DMS153 treated with DMSO at 0.1 percent for 48 hours (cell line): ENCODE measurements around the gene EYA2.
"Not testable (repeated sequence)": the region's sequence is repeated elsewhere in the genome, so short reads cannot be mapped to it uniquely, and the experiment has no call there.

ENCODE experiments used
- DNase-seq: peaks from one replicate; lab custom pipeline; 2025; ENCODE audit not compliant: unreplicated experiment; lab: John Stamatoyannopoulos, UW

EYA2 gene

DNA sequence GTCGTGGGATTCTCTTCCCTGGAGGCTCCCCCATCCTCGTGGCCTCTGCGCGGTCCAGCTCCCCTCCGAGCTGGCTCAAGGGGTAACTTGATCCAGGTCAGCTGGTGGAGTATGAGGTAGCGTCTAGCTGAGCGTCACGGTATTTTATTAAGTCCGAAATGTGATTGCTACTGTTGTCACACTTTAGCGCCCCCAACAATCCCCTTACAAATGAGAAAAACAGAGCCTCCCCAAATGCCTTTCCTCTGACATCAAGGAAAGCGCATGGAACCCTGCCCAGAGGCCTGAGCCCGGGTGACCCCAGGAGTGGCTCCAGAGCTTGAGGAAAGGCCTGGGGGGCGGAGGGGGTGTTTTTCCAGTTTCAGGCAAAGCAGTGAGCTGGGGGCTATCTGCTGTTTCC is 269.5 kb downstream of the EYA2 start:
- DNase-seq = no peak

DNA sequence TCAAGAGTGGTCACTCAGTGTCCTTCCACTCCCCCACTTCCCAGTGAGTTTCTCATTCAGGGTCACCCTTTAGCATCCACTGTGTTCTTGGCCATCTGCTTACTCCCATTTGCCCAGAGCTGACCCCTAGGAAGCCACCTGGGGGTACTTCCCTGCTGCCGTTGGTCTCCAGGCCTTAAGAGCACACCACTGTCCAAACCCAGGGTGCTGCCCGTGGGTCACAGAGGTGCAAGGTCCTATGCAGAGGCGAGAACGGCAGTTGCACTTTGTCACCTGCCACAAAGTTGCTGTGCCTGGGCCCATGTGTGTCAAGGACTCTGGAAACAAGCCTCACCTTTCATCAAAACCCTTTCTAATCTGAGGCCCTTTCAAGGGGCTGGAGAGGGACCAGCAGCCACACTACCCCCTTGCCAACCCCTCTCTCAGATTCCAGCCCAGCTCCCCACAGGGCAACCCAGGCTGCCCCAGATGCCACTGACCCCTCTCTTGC is 270.8 kb downstream of the EYA2 start:
- DNase-seq = no peak

GRCh38 chr20:47167846-47168245 is 273.2 kb downstream of the EYA2 start:
- no peak for DNase-seq

DNA sequence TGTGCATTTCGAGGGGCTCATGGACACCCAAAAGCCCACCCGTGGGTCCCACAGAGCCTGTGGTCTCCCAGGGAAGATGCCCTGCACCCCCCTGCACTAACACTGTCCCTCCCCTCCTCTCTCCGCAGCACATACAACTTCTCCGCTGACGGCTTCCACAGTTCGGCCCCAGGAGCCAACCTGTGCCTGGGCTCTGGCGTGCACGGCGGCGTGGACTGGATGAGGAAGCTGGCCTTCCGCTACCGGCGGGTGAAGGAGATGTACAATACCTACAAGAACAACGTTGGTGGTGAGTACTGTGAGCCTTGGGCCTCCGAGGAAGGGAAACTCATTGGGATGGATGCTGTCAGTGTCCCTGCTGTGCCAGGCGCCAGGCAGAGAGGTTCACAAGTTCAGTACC is 277.9 kb downstream of the EYA2 start:
- no peak for DNase-seq

GRCh38 chr20:47173596-47174216 is 279.1 kb downstream of the EYA2 start:
- DNase-seq = no peak

DNA sequence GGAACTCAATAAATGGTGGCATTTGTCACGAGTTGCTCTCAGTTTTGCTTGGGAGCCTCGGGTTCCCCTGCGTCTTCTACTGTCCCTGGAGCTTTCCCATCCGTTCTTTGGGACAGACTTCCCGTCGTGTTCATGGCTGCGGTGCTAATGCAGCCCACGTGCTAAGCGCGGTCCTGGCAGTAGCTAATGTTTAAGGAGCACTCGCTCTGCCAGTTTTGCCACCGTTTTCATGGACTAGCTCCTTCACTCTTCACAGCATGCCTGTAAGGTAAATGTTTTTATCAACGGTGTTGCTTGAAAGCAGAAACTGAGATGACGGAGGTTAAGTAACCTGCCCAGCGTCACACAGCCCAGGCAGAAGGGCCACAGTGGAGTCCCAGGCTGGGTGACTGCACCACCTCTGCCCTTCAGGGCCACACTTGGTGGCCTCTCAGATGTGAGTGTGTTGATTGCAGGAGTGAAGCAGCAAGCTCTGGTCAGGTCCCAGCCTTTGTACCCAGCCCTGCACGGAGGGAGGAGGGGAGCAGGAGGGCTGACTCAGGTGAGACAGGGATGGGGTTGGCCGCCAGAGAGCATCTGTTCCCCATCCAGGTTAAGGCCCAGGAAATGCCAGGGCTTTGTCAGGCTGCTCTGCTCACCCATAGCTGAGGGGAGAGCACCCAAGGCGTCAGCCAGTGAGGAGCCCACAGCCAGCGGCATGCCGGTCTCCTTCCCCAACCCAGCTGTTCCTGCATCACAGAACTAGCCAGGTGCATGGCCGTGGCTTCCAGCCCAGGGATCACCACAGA is 280.0 kb downstream of the EYA2 start:
- DNase-seq = no peak

- DNase-seq = no peak
Measured at GRCh38 chr20:47175493-47175892, 280.9 kb downstream of the EYA2 start.

DNA sequence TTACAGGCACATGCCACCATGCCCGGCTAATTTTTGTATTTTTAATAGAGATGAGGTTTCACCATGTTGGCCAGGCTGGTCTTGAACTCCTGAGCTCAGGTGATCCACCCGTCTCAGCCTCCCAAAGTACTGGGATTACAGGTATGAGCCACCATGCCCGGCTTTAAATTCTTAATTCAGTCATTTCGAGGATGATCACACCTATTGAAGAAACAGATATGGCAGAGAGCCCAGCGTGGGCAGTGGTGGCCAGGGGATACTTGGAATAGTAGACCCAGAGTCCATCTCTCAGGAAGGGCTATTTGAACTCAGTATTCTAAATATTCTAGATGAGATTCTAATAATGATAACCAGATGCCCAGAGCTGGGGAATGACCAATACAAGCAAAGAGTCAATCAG is 281.6 kb downstream of the EYA2 start:
- not testable (repeated sequence) for DNase-seq

DNA sequence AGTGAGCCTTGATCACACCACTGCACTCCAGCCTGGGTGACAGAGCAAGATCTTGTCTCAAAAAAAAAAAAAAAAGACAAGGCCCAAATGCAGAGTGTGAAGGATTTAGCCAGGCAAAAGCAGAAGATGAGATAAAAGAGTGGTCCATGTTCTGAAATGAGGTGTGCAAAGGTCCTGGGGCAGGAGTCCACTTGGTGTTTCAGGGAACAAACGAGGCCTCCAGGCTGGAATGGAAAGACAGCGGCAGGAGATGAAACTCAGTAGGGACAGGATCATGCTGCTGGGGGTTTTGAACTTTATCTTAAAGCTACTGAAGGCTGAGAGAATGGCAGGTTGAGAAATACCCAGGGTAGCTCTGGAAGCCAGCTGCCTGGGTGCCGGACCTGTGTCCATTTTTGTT is 283.6 kb downstream of the EYA2 start:
- no peak for DNase-seq

DNA sequence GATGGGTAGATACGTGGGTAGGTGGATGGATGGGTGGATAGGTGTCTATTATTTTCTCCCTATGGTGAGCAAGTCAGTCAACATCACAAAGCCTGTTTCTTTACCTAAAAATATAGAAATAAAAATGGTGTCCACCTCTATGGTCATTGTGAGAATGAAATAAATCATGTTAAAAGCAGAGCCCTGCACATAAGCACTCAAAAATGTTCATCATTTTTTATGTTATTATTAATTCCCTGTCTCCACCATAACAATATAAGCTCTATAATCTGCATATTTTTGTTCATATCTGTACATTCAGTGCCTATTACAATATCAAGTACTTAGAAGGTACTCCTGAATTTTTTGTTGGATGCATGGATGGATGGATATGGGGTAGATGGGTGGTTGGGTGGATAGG is 284.2 kb downstream of the EYA2 start:
- no peak for DNase-seq

DNA sequence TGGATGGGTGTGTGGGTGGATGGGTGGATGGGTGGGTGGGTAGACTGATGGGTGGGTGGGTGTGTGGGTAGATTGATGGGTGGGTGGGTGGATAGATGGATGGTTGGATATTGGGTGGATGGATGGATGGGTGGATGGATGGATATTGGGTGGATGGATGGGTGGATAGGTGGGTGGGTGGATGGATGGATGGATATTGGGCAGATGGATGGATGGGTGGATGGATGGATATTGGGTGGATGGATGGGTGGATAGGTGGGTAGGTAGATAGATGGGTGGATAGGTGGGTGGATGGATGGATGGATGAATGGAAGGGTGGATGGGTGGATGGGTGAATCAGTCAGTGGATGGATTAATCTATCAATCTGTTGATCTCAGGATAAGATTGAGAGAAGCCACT is 284.6 kb downstream of the EYA2 start:
- no peak for DNase-seq

DNA sequence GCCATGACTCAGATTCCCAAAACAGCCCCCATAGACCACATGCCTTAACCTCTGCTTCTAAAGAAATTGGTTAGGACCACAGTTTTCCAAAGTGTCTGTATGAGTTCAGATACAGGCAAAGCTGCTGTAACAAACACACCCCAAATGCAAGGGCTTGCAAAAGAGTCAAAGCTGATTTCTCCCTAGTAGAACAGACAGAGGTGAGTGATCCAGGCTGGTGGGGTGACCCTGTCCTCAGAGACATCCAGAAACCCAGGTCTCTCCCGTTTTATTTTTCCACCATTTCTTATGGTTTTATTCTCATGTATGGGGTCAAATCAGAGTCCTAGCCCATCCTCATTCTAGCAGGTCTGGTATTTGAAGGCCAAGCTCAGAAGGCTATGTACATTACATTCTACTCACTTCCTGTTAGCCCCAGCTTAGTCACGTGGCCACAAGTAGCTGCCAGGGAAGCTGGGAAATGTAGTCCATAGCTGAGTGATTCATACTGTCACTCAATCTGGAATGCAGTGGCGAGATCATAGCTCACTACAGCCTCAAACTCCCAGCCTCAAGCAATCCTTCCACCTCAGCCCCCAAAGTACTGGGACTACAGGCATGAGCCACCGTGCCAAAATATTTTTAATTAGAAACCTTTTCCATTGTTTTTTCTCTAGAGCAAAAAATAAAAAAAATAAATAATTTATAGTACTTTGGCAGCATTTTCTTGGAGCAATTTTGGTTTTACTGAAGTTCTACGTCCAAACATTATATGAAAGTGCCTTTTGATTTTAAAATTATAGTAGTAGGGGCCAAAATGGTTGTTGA is 286.6 kb downstream of the EYA2 start:
- DNase-seq = peak; percentile 19

- no peak for DNase-seq
Measured at GRCh38 chr20:47183367-47183766, 288.7 kb downstream of the EYA2 start.

- no peak for DNase-seq
Measured at GRCh38 chr20:47187450-47188195, 293.0 kb downstream of the EYA2 start.

DNA sequence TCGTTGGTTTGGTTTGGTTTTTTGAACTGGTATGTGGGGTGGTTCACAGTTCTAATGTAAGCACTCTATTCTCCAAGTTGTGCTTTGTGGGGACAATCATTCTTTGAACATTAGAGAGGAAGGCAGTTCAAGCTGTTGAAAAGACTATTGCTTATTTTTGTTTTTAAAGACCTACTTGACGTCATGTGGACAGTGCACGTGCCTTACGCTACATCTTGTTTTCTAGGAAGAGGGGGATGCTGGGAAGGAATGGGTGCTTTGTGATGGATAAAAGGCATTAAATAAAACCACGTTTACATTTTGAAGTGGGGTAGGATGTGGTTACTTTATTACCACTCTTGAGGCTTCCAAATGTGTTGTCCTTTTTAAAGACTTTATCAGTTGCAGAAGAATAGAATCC is 293.9 kb downstream of the EYA2 start:
- no peak for DNase-seq

GRCh38 chr20:47189060-47189459 is 294.4 kb downstream of the EYA2 start:
- DNase-seq = no peak

DNA sequence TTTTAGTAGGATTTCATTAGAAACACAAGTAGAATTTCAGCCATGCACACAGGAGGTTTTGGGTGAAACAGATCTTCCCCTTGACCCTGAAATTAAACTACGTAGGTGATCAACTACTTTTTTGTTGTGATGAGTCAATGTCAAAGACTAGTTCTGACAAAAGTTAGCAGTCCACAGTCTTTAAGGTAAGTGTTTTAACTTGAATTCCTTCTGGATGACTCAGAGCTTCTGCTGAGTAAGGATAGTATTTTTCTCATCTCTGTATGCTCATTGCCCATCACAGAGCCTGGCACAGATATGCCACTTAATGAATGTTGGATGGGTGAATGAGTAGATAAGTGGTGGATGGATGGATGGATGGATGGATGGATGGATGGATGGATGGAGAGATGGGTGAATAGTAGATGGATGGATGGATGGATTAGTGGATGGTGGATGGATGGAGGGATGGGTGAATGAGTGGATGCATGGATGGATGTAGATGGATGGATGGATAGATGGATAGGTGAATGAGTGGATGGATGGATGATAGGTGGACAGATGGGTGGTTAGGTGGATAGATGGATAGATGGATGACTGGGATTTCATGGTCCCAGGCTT is 296.5 kb downstream of the EYA2 start:
- no peak for DNase-seq

GRCh38 chr20:47191956-47192355 is 297.3 kb downstream of the EYA2 start:
- DNase-seq = no peak

DNA sequence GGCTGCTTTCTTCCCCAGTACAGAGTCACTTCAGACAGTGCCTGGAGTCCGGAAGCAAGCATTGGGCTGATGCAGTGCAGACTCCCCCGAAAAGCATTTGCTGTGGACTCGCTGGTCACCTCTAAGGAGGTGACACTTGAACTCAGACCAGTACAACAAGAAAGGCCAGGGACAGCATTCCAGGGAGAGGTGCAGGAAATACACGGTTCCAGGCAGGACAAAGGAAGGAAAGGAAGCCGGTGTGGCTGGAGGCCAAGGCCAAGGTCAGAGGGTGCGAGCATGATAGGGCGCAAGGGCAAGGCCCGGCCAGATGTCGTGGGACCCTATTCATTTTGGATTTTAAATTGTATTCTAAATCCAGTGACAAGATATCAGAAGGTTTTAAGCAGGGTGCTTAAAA is 300.9 kb downstream of the EYA2 start:
- no peak for DNase-seq
